ENCODE results near the gene RIN2.
A peak's percentile ranks its signal among the peaks of the same experiment; 100 is the strongest.
"Not testable (repeated sequence)": the region's sequence is repeated elsewhere in the genome, so short reads cannot be mapped to it uniquely, and the experiment has no call there.

Gene RIN2

DNA sequence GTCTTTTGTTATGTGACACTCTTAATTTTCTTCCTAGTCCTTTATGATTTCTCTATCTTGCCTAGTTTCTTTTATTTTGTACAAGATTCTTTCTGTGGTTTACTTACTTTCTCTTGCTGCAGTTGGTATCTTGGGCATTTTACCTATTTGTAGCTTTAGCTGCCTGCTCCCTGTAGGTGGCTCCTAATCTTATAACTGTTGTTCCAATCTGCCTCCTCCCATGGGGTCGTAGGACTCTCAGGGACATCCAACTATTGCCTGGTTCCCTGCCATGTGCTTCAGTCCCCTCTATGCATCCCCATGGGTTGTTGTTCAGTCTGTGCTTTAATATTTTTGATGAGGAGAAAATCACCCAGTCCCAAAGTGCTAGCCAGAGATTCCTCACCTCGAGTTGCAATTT lies 31.4 kb downstream of the RIN2 start:
- no peak for DNase-seq

DNA sequence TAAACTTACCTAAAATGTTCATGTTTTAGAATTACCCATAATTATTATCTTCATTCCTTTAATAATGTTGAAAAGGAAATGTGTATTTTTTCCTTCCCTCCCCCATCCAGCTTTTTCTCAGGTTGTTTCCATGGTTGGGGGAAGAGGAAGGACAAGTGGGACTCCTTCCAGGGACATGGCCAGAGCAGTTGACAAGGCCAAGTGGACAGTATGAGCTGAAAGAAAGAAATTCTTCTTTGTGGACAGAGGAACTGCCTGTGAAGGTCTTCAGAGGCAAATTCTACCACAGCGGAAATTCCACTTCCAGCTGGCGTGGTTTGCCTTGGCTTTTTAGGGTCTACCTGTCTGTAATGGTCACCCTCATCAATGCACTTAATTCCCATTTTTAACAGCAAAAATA lies 33.8 kb downstream of the RIN2 start:
- no peak for DNase-seq

DNA sequence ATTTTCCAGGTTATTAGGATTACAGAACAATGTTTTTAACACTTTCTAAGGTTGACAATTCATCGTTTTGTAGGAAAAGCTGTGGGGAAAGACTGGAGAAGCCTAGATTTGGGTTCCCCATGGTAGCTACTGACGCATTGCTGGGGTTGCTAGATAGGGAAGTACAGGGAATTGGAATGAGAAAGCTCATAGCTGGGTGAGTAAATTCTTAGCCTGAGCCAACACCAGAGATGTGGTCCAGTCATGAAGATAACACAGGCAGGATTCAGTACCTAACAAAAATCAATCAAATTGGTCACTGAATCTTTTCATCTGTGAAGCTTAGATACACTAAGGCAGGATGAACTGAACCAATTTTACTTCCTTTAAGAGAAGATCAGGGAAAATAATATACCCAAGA lies 35.7 kb downstream of the RIN2 start:
- DNase-seq: no peak

DNA sequence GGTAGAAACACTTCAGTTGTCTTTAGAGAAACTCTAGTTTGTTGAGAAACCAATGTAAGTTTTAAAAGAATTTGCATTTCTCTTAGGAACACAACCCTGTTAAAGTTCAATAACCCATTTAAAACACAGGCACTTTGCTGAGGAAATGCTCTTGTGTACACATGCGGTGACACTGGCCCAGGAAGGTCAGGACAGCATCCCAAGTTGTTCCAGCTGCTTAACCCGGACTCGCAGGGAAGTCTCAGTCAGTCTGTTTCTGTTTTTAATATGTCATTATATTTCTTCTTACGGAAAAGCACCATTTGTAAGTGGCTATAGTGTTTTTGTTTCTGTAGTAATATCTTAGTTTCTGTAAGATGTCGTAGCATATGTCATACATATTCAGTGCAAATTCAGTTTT lies 36.9 kb downstream of the RIN2 start:
- DNase-seq: no peak

DNA sequence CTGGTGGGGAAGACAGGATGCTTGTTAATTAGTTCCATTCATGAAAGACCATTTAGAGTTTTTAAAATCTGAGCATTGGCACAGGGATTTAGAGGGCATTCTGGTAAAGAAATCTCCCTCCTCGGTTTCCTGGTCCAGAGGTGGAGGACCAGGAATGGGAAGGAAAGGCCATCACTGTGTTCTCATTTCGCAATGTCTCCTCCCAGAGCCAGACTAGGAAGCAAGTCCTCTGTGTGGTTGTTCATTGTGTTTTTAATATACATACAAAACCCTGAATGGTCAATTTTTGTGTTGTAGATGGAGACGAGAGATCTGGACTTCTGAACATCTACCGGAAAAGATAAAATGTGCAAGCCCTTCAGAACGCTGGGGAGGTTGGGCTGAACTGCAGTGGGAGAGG lies 41.3 kb downstream of the RIN2 start:
- DNase-seq: no peak

DNA sequence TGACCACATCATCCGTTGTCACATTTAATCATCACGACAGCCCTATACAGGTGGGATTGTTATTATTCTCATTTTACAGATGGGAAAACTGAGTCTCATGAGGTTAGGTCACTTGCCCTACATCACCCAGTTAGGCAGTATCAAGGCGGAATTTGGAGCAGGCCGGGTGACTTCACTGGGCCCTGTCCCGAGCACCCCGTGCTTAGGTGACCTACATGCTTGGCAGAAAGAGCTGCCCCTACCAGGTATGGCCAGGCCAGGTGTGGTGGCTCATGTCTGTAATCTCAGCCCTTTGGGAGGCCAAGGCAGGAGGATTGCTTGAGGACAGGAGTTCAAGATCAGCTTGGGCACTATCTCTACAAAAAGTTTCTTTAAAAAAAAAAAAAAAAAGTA lies 44.0 kb downstream of the RIN2 start:
- DNase-seq: no peak

DNA sequence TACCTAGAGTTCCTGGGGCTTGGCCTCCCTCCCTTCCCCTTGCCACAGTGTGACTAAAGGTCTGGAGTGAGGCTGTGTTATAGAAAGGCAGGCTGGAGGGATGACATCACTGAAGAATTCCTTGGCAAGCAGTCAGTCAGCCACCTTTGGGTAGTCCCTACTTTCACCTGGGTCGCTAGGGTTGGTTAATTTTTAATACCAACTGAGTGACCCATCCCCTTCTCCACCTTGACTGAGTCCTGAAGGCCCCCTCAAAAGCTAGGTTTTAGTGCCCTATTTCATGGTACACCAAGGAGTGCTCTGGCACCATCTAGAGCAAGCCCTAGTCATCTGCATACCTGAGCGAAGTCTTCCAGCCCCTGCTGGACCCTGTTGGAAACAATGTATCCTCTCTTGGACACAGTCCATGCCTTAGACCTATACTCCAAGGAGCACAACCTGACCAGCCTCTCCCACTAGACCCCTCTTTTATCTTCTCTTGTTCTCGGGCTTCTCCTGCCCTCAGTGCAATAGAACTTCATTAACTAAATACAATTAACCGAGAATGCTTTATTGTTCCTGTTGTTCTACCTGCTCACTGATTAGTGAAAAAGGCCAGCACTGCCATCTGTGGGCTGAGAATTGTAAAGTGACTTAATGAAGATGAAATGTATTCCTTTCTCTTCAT lies 44.6 kb downstream of the RIN2 start:
- DNase-seq: no peak

DNA sequence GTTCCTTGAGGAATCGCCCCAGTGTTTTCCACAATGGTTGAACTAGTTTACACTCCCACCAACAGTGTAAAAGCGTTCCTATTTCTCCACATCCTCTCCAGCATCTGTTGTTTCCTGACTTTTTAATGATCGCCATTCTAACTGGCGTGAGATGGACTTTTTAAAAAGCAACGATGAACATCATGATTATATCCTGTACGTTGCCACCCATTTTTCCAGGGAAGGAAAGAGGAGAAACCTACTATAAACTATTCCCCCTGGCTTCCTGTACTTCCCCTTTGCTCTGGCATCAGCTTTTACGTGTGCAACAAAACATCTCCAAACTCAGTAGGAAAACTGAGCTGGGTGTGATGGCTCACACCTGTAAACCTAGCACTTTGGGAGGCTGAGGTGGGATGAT lies 48.2 kb downstream of the RIN2 start:
- DNase-seq: not testable (repeated sequence)

DNA sequence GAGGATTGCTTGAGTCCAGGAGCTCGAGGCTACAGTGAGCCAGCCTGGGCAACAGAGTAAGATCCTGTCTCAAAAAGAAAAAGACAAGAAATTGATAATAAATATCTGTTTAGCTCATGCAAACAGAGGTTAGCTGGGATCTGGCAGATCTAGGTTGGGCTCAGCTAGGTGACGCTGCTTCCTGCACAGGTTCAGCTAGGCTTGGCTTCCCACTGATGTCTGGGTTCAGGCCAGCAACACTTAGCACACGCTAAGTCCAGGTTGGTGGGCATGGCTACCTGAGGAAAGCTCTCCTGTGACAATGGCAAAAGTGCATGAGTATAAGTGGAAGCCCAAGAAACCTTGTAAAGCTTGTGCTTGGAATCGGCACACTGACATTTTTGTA lies 48.7 kb downstream of the RIN2 start:
- DNase-seq: no peak

DNA sequence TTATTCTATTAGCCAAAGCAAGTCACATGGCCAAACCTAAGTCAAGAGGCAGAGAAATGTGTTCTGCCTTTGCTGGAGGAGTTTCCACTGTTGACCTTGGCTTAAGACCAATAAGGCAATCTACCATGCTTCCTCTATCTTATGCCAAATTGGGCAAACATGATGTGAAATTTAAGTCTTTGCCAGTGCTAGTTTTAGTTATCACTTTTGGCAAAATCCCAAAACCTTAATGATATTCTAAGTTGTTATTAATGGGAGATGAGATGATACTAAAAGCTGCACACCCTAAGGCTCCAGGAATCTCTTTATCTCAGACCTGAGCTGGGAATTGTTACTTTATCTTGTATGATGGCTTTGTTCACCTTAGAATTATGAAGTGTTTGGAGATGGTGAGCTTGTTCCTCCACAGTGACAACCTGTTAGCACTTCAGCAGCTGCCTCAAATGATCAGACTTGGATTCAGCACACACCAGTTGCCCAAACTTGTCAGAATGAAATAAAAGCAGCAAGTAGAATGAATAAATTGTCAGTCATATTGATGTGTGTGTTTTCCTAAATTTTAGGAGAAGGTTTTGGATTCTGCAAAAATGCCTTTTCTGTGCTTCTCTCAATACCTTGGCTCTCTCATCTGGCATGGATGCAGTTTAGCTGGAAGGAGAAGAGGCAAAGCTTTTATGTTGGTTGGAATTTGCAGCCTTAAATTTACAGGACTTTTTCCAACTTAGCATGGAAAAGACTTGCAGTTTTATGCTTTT lies 49.3 kb downstream of the RIN2 start:
- DNase-seq: peak; percentile 93
